ENCODE data around the gene RARA.

DNA sequence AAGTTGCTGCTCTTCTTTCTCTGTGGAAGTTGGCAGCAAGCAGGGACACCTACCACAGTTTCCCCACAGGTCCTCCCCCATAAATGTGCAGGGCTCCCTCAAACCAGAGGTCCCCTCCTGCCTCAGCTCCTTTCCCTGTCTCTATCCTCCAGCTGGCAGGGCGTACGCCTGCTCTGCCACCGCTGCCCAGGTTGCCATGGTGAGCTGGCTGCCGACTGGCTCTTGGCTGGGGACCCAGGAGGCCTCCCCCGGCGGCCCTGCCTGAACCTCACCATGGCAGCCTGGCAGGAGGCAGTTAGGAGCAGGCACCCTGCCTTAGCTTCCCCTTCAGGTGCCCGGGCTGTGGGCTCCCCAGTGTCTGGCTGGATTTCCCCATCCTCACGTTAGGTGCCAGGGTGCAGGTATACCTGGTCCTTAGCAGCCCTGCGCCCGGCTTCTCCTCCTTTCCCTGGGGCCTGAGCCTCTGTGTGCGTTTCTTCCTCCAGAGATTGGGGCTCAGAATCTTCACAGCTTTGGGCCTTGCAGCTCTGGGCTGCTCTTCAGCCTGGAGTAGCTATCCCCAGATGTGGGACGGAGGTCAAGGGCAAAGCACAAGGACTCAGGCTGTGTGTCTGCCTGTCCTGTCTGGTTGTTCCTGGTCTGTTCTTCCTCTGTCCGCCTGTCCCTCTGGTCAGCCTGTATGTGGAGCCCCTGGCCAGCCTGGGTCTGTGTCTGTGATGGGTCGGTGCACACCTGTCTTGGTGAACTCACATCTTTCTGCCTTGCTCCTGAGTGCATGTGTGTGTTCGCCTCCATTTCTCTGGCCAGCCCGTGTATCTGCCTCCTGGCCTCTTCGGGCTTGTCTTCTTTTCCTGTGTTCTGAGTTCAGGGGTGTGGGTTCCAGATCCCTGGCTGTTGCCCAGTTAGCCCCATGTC, 39.8 kb downstream of the RARA start:
- TF ChIP-seq, protein P1, sequence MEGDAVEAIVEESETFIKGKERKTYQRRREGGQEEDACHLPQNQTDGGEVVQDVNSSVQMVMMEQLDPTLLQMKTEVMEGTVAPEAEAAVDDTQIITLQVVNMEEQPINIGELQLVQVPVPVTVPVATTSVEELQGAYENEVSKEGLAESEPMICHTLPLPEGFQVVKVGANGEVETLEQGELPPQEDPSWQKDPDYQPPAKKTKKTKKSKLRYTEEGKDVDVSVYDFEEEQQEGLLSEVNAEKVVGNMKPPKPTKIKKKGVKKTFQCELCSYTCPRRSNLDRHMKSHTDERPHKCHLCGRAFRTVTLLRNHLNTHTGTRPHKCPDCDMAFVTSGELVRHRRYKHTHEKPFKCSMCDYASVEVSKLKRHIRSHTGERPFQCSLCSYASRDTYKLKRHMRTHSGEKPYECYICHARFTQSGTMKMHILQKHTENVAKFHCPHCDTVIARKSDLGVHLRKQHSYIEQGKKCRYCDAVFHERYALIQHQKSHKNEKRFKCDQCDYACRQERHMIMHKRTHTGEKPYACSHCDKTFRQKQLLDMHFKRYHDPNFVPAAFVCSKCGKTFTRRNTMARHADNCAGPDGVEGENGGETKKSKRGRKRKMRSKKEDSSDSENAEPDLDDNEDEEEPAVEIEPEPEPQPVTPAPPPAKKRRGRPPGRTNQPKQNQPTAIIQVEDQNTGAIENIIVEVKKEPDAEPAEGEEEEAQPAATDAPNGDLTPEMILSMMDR (IDR thresholded peaks at IDR 0.05): no peak
- no peak for TF ChIP-seq POLR2A (IDR thresholded peaks at IDR 0.05)
- TF ChIP-seq EP300 (IDR thresholded peaks at IDR 0.05): no peak

Measured in gastroesophageal sphincter (tissue), 3 donors.